Retinal pigment epithelial cell (primary cell): ENCODE data around the gene ERCC4.

Experiments used
- DNase-seq: peaks from one replicate; pipeline ENCODE4 v3.0.0-alpha.2; 2010; ENCODE audit warnings: low read depth
- H3K4me3 ChIP-seq: 2 replicates; pipeline ENCODE4 v1.5.1; 2011; ENCODE audit warnings: mild to moderate bottlenecking, low read length, control low read depth, moderate library complexity
- CTCF ChIP-seq: conservative IDR thresholded peaks from 2 replicates; pipeline ENCODE4 v1.5.1; 2011; ENCODE audit warnings: low read depth, low read length, control low read depth, inconsistent platforms

Gene ERCC4

GRCh38 chr16:13988038-13988437 is 68.1 kb downstream of the ERCC4 start:
- DNase-seq: no peak
- no peak for TF ChIP-seq CTCF
- no peak overlapping the region for H3K4me3 ChIP-seq

- no peak overlapping the region for H3K4me3 ChIP-seq
- no peak for TF ChIP-seq CTCF
- DNase-seq: no peak
Observed at GRCh38 chr16:13992322-13992721, 72.4 kb downstream of the ERCC4 start.

- no peak for TF ChIP-seq CTCF
- no peak overlapping the region for H3K4me3 ChIP-seq
- no peak for DNase-seq
Observed at GRCh38 chr16:13992976-13993375, 73.0 kb downstream of the ERCC4 start.

GRCh38 chr16:13994239-13995106 is 74.5 kb downstream of the ERCC4 start:
- DNase-seq: no peak

GRCh38 chr16:13995194-13995593 is 75.2 kb downstream of the ERCC4 start:
- no peak for TF ChIP-seq CTCF
- no peak for DNase-seq
- H3K4me3 ChIP-seq: no peak overlapping the region

More at GRCh38 chr16:13994239-13995106, 74.5 kb downstream of the ERCC4 start:
- TF ChIP-seq CTCF: no peak
- no peak overlapping the region for H3K4me3 ChIP-seq

- TF ChIP-seq CTCF: no peak
- no peak overlapping the region for H3K4me3 ChIP-seq
- DNase-seq: no peak
Observed at GRCh38 chr16:13996778-13997288, 76.9 kb downstream of the ERCC4 start.

GRCh38 chr16:13997526-13997925 is 77.6 kb downstream of the ERCC4 start:
- TF ChIP-seq CTCF: no peak
- DNase-seq: no peak
- no peak overlapping the region for H3K4me3 ChIP-seq
